NOMO-1 treated with DMSO at 0.1 percent for 48 hours (cell line): ENCODE results near the gene TET3.

Source experiments
- DNase-seq: peaks from one replicate; lab custom pipeline; 2025; ENCODE audit not compliant: unreplicated experiment; lab: John Stamatoyannopoulos, UW

The TET3 gene

DNA sequence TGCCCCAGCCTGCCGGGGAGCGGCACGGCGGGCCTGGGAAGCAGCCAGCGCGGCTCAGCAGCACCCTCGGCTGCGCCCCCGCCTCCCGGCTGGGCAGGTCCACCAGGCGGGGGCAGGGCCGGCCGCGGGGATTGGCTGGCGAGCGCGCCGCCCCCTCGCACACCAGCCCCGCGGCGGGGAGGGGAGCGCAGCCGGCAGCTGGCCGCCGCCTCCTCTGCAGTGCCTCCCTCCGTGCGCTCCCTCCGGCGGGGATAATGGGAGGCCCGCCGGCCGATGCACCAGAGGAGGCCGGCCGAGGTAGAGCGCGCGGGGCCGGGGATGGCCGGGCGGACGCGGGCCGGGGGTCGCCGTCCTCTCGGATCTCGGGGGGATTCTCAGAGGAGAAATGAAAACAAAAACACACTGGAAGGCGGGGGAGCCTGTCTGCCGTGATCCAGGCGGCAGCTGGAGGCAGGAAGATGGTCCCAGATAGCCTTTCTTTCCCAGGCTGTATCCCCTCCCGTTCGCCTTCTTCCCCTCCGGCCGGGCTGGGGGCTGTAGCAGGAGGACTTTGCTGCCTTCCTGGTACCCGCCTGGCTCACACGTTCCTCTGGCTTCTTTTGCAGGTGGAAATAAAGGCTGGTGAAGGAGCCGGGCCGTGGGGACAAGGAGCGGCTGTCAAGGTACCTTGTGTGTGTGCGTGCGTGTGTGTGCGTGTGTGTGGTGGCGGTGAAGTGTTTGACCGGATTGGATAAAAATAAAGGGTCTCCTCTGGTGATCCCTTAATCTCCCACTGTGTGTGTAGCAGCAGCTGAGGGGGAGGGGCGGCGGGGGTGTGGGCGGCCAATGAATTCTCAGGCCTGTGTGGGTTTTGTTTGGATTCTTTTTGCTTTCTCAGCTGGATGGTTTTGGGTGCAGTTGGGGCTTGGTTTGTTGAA, 18.1 kb downstream of the TET3 start:
- DNase-seq: no peak

DNA sequence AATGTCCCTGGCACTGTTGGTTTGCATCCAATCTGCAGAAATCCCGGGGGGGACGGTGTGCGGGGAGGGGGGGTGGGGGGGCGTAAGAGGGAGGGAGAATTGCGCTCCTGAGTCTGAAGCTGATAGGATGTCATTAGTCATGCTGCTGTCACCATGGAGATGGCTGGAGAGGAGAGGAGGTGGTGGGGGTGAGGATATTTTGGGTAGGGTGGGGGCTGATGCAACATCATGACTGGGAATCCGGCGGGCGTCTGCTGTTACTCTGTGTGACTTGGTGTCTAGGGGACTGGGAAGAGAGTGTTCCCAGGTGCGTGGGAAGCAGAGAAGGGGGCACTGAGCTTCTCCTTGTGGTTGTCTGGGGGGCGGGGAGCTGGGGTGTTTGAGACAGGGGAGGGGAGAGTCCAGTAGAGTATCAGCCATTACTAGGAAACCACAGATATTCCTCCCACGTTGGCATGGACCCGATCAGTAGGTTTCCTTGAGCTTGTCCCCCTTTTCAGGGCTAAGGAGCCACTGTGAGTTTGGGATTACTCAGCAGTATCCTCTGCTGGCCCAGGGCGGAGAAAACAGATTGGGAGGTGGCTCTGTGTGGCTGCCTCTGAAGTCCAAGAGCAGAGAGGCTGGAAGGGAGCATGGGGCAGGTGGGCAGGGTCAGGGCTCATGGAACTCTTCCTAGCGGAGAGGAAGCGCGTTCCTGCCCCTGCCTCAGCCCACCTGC, 18.9 kb downstream of the TET3 start:
- DNase-seq: no peak

DNA sequence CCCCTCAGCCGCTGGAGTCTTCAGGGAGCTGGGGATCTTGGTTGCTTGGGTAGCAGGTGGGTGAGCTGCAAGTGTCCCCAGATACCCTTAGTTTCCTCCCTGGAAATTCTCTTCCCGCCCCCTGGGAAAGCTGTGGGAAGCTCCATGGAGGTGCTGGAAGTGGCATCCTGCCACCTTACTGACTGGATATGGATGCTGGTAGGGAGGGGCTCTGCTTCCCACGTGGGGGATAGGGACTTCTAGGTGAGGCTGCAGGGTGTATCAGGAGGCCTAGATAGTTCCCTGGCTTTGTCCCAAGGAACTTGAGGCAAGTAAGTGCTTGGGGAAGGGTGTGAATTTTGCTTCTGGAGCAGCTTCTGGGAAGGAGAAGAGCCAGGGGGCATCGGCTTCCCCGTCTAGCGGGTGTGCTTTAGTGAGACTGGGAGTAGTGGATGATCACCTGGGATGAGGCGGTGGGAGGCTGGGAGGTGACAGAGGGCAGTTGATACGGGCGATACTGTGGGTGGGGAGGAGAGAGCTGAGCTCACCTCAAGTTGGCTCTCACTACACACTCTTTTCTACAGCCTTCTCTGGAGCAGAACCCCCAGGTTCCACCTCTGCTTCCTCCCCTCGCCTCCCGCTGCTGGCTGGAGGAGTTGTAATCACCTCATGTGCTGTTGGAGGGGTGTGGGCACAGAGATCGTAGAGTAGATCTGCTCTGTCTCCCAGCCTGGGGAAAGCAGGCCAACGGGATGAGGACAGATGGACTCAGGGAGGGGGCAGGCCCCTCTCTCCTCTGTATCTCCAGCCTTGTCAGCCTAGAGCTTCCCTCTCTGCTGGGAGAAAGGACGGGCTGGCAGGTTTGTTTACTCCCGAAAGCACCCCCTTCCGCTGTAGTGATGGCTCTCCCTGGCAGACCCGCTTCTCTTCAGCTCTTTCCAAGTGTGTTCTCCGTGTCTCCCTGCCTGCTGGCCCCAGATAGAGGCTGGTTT, 19.8 kb downstream of the TET3 start:
- DNase-seq: no peak

DNA sequence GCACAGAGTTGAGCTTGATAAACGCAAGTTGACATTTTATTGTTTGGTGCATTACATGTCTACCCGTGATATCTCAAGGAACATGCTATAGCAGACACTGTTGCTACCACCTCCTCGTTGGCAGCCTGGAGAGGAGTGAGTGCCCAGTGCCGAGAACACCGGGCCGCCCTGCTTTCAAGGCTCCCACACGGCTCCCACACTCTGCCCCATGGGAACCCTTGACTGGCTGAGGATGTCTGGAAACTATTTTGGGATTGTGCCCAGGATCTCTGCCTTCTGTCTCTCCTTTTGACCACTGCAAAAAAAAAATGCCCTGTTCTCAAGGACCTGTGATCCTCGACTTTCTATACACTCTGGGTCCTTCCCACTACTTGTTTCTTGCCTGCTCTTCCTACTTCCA, 21.1 kb downstream of the TET3 start:
- DNase-seq: no peak

DNA sequence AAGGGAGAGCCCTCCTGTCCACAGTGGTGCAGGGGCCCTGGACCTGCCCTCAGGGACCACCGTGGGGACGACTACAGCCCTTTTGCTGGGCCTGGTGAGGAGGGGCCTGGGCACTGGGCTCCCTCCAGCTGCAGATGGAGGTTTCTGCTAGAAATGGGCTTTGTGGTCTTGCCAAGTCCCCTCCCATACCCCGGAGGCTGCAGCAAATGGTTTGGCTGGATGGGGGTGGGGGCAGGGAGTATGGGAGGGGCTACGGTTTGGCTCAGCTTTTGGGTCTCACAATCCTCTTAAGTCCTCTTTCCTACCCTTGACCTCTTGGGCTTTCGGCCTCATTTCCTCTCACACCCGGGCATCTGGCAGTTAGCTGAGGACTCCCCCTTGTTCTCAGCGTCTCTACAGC, 21.7 kb downstream of the TET3 start:
- no peak for DNase-seq

DNA sequence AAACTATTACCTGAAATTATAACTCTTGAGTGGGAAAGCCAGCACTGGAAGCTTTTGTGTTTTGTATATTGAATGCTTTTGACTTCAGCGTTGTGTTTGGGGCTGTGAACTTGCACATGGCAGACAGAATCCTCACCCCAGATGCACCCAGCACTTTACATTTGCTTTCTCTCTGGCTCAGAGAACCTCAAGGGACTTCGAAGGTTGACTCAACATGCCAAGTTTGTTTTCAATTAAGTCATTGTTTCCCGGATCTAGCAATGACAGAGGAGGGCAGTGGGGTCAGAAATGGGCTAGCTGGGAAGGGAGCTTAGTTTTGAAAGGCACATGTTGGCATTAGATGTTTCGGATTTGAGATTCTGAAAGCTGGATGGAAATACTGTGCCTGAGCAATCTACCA, 22.4 kb downstream of the TET3 start:
- DNase-seq: no peak

DNA sequence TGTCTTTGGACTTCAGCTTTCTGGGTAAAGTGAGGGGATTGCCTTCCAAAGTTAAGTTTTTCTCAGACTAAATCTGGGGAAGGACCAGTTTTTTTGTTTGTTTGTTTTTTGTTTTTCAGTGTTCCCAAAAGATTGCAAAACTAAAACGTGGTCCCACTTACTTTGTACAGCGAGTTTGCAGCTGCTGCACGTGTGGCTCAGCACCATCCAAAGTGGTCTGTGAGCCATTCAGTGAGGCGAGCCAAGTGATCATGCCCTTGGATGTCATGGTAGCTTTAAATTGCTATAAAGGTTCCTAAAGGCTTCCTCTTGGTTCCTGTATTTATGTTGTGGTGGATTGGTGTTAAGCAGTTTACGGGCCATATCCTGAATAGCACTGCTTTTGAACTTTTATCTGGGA, 23.0 kb downstream of the TET3 start:
- DNase-seq: no peak

DNA sequence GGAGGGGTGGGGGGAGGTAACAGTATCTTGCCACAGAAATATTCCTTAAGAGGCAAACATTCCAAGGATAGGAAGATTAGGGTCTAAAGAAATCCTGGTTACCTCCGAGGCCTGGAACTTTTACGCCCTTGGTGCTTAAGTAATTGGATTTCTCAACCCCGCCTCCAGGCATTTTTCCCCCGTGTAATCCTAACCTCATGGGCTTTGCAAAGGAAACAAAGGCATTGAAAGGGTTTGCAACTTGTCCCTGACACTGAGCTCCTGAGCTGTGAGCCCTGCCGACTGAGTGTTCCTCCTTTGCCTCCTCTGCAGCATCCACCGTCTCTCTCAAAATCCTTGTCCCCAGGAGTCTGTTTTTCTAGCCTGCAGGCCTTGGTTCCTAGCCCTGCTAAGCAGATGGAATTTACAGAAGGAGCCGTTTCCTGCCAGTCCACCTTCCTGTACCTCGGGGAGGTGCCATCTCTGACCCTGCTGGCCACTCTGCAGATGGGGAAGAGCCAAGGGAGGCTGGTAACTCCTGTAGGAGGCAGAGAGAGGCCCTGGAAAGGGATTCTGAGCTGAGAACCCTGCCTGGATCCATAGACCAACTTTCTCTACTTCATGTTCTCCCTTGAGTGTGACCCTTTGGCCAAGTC, 24.2 kb downstream of the TET3 start:
- DNase-seq: no peak

DNA sequence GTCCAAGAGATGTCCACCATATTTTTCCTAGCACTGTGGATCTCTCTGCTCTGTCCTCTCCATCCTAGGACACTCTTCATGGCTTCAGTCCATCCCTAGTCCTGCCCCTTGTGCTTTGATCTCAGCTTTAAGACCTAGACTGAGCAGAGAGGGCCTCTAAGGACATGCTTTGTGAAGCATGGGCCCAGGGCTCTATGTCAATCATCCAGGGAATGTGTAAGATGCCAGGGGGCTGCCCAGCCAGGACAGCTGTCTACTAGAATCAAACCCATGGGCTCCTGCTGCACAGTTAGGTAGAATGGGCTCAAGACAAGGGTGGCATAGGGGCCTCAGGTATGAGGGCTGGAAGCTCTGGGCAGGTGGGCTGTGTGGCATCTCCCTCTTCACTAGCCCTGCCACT, 24.9 kb downstream of the TET3 start:
- DNase-seq: no peak

DNA sequence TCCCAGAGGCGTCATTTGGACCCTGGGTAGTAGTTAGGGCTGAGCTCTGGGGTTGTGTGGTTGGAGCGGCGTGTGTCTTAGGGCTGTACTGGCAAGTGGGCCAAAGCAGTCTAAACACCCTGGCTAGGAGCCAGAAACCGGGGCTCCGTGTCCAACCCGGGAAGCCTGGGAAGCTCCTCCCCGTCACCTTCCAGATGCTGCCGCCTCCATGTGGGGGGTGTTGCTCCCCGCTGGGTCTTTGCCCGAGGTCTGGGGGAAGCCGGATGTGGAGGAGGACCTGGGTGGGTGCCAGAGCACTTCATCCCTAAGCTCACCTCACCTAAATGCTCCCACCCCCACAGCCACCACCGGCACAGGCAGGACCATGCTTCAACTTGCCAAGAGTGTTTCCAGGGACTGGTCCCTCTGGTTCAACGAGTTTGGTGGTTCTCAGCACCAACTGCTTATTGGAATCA, 25.4 kb downstream of the TET3 start:
- DNase-seq: no peak

DNA sequence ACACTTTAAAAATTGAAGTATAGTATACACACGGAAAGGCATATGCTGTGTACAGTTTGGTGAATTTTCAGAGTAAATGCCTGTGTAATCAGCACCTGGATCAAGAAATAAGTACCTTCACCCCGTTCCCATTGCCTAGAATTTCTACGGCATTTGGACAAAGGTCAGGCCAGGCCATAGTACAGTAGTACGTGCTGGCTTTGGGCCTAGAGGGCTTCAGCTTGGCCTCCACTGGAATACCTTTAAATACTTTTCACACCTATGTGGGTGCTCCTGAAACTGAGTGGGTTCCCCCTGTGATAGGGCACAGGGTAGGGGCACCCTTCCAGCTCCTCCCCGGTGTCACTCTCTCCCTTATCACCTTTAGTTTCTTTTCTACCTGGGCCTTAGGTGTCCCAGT, 26.5 kb downstream of the TET3 start:
- no peak for DNase-seq

DNA sequence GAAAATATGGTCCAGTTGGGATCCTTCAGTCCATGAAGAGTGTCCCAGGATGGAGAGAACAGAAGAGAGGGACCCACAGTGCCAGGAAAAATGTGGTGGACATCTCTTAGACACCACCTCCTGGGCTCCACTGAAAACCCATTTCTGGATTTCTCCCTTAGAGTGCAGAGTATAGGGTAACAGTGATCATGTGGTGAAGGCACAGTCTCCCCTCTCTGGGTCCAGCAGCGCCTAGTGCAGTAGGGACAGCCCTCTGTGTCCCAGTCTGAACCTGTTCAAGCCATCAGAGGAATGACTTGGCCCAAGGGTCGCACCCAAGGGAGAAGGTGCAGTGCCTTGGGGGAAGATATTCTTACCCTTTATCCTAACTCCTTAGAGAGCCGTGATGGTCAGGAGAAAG, 30.1 kb downstream of the TET3 start:
- no peak for DNase-seq

DNA sequence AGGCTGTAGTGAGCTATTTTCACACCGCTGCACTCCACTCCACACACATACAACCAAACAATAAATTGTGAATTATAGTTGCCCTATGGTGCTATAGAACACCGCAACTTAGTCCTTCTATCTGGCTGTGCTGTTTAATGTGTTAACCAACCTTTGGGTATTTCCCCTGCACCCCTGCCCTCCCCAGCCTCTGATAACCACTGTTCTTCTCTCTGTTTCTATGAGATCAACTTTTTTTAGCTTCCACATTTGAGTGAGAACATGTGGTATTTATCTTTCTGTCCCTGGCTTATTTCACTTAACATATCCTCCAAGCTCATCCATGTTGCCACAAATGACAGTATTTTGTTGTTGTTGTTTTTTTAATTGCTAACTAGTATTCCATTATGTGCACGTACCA, 32.5 kb downstream of the TET3 start:
- DNase-seq: no peak

DNA sequence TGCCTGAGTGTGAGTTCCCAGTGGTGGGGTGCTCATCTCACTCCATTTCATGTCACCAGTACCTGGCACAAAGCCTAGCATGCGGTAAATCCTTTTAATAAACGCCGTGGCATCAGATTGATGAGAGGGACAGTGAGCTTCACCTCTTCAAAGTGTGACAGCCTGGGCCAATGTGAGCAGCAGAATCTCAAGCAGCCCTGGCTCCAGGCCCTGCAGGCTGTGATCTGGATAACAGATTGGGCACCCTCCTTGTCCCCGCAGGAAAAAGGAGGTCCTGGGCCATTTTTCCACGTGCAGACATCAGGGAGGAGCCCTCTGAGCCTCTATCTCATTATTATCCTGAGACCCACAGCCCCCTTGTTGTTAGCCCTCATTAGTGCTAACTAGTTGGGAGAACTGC, 34.8 kb downstream of the TET3 start:
- no peak for DNase-seq

DNA sequence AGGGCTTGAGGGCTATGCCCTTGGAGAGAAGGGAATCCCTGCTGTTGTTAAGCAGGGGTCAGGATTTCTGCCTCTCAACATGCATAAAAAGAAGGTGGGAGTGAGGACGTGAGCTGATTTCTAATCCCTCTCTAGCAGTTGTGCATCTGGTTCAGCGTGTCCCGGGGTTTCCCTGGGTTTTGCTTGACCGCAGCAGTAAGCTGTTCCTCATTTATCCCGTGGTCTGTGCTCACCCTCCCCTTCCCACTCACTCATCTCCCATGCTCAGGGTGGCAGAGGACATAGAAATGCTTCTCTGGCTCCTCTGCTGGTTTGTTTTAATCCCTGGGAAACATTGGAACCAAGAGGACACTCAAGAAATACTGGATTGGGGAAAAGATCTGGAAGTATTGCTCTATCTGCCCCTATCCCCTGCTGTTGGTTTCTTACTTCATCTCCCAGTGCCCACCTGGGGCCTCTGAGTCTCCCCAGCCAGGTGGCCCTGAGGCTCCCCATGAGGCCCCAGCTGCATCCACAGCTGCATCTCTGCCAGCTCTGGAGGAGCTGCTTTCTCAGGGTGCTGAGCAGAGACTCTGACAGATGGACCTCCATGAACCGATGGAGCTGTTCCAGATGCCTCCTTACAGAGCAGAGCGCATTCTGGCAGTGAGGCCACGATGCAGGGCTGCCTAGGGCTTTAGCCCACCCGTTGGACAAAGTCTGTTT, 36.1 kb downstream of the TET3 start:
- DNase-seq: no peak

DNA sequence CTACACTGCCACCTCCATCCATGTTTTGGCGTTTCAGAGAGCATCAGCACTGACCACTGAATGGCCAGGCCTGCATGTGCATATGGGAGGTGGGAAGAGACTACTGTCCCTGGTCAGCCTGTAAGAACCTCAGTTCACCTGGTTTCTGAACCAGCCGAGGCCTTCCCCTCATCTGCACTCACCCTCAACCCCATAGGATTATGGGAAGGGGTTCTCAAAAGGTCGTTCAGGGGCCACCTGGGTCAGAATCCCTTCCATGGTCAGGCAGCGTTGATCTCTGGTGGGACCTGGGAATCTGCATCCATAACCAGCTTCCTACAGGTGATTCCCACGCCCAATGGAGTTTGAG, 36.7 kb downstream of the TET3 start:
- no peak for DNase-seq

DNA sequence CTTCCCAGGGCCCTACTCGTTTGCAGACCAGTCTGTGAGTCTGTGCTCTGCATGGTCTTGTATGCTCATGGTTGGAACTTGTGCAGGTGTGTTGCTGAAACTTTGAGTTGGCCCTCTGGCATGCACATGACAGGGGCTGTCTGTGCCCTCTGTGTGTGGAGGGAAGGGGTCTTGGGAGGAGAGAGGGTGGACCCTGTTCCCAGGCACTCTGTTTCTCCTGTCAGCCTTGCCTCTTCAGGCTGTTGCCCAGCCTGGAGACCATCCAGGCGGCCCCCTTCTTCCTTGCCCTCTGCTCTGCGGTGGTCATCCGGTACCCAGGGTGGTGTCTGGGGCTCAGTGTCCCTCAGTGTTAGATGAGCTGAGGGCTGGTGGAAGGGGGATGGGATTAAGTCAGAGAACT, 39.5 kb downstream of the TET3 start:
- DNase-seq: no peak

DNA sequence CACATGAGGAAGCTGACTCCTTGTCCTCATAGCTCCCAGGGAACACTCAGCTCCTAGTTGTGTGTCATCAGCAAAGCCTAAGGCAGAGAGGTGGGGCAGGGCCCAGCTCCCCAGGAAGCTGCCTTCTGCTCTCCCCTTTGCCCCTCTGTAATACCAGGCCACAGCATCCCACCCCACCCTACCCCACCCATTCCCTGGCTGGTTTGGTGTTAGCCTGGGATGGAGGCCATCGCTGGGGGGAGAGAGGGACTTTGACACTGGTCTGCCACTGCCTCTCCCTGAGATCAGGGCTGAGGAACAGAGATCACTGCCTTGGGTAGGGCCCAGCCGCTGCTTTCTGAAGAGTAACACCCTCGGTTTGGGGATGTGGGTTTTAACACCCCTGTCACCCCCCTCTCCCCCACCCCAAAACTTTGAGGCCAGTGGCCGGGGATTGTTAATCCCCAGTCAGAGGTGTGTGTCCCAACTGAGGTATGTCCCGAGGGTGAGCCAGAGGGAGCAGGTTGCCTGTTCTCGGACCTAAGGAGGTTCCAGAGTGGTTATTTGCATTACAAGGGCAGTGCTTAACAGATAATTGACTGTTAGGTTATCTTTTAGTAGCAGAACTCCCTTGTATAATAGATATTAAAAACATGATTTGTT, 41.4 kb downstream of the TET3 start:
- no peak for DNase-seq

DNA sequence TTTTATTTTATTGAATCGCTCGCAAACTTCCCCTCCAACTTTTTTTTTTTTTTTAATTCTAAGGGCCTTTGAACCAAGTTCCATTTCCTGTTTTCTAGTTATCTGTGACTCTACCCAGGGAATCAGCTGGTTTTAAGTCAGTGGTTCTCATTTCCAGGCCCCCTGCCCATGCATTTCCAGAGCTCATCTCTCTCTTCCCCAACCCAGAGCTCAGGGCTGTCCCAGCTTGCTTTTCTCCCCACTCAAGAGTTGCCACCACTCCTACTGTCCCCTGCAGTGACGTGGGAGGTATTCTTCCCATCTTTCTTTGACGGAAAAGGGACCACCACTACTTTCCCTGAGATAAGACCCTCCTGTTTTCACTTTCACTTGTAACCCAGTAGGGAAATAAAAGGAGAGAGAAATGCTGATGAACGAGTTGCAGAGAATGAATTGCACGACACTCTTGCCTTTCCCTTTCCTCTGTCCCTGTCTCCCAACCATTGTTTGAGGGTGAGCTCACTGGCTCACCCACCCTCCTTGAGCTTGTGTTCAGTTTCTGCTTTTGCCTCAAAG, 42.1 kb downstream of the TET3 start:
- DNase-seq: peak; percentile 57
